HG03045 (cell line): Measurements from ENCODE around the gene ZBTB7A.

Experiments used
- ATAC-seq: cut with Tn5 transposase; IDR thresholded peaks from one replicate; pipeline ENCODE4 v1.9.1; 2021; ENCODE audit warnings: mild to moderate bottlenecking, moderate library complexity; ENCODE audit not compliant: unreplicated experiment

The ZBTB7A gene

DNA sequence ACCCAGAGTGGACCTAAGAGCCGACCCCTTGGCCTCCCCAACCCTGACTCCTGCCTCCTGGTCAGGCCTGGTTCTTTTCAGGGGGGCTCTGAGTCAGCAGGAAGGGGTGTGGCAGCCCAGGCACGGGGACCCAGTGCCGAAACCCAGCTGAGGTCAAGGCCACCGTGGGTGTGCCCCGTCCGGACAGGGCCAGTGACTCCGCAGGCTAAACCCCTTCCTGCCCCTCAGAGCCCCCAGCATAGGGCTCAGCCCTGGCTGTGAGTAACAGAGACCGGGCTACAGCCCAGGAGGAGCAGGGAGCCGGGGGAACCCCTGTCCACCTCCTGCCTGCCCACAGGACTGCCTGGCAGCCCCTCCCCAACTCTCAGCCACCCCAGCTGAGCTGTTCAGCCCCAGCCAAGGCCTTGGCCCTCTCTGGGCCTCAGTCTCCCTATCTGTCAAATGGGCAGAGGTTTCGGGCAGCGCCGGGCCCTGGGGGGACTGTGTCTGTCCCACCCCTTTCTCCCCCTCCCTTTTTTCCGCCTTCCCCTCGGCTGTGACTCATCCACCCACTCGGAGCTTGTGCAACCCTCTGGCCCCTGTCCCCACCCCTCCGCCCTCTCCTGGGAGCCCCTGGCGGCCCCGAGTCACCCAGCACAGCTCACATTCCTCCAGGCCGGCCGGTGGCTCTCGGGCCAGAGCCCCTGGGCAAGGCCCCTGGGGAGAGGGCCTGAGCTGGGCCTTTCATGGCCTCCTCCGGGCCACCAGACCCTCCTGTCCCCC is 8.6 kb downstream of the ZBTB7A start:
- ATAC-seq: no peak

DNA sequence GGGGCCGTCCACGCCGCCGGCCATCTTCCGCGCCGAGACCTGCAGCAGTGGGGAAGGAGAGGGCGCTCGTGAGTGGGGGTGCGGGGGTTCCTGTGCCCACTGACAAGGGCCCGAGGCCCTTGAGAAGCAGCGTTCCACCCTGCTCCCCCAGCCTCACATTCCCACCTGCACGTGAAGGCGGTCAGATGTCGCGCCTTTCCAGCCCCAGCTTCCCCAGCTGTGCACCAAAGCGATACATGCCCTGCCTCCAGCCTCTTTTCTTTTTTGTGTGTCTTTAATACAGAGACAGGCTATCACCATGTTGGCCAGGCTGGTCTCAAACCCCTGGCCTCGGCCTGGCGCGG is 11.5 kb downstream of the ZBTB7A start:
- no peak for ATAC-seq

DNA sequence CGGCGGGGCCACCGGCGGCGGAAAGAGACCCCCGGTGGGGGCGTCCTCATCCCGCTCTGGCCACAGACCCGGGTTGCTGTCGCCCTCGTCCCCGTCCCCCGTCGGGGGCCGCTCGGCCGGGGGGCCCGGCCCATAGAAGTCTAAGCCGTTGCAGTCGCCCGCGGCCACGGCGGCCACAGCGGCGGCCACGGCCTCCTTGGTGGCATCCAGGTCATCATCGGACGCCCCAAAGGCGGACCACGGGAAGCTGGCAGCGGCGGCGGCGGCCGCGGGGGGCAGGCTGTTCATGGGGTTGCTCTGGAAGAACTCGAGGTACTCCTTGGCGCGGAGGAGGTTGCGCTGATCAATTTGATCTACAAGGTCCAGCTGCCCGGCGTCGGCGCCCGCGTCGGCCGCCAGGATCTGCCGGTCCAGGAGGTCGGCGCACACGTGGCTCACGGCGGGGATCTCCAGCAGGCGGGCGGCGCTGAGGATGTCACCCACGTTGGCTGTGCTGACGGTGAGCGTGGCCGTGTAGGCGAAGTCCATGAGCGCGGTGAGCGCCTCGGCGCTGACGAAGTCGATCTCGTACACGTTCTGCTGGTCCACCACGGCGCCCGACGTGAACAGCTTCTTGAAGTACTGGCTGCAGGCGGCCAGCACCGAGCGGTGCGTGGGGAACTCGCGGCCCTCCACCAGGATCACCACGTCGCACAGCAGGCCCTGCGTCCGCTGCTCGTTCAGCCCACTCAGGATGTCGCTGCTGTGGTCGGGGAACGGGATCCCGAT is 12.1 kb downstream of the ZBTB7A start:
- no peak for ATAC-seq

DNA sequence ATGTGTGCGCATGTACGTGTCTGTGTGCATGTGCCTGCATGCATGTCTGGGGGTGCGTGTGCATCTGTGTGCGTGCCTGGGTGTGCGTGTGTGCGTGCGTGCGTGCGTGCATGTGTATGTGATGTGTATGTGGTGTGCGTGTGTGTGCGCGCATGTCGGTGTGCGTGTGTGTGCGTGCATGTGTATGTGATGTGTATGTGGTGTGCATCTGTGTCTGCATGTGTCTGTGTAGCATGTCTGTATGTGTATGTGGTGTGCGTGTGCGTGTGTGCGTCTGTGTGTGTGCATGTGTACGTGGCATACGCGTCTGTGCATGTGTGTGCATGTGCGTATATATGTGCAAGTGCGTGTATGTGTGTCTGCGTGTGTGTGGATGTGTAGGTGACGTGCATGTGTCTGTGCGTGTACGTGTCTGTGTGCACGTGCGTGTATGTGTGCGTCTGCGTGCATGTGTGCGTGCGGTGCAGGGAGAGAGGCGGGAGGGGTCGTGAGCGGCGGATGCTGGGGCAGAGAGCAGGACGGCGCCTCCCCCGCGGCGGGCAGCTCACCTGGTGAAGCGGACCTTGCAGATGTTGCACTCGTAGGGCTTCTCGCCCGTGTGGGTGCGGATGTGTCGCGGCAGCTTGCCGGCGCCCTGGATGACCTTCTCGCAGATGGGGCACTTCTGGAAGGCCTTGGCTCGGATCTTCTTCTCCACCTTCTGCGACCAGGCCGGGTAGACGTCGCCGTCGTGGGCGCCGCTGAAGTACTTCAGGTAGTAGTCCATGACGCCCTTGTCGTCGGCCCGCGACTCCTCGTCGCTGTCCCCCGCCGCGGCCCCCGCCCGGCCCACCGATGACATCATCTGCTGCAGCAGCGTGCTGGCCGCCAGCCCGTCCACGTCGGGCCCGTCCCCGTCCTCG is 13.0 kb downstream of the ZBTB7A start:
- no peak for ATAC-seq

DNA sequence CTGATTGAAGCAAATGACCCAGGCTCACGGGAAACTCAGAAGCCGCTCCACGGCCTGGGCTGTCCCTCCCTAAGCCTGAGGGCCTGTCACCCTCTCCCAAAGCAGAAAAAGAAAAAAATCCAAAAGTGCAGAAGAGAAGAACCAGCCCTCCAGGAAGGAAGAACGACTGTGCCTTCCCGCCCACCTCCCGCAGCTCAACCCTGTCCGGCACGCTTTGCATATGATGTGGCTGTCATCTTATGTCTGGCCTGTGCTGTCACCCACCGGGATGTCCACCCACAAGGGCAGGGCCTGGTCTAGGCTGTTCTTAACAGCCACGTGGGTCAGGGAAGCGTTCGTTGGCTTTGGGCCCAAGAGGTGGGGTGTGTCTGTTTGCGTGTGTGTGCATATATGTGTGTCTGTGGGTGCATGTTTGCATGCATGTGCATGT is 13.7 kb downstream of the ZBTB7A start:
- ATAC-seq: no peak

DNA sequence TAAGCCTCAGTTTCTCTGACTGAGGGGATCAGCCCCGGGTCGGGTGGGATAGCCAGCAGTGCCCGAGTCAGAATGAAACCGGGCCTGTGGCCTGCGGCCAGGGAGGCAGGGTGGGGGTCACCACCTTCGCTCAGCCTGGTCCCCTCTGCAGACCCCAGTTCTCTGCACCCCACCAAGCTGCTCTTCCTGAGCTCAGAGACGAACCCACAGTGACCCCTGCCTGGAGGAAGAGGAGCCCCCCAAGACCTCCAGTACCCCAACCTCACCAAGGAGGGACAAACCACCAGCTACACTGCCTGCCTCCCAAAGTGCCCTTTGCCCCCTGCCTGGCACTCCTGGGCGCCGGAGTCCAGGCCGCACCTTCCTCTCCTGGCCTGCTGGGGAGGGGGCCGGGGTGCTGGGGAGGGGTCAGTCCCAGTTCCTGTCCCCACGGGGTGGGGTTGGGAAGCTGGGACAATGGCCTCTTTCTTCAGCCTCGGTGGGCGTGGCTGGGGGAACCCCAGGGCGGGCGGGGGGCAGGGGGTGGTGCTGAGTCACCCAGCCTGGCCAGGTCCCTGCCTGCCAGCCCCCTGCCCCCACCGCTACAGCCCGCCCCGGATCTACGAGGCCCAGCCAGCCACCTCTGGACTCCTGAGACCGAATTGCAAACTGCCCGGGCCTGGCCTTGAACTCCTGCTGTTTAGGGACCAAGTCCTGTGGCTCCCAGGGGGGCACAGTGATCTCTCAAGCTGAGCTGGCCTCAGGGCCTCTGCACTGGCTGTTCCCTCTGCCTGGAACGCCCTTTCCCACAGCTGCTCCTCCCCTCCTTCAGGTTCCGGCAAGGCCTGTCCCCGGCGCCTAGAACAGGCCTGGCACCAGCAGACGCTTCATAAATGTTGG is 14.3 kb downstream of the ZBTB7A start:
- ATAC-seq: no peak

DNA sequence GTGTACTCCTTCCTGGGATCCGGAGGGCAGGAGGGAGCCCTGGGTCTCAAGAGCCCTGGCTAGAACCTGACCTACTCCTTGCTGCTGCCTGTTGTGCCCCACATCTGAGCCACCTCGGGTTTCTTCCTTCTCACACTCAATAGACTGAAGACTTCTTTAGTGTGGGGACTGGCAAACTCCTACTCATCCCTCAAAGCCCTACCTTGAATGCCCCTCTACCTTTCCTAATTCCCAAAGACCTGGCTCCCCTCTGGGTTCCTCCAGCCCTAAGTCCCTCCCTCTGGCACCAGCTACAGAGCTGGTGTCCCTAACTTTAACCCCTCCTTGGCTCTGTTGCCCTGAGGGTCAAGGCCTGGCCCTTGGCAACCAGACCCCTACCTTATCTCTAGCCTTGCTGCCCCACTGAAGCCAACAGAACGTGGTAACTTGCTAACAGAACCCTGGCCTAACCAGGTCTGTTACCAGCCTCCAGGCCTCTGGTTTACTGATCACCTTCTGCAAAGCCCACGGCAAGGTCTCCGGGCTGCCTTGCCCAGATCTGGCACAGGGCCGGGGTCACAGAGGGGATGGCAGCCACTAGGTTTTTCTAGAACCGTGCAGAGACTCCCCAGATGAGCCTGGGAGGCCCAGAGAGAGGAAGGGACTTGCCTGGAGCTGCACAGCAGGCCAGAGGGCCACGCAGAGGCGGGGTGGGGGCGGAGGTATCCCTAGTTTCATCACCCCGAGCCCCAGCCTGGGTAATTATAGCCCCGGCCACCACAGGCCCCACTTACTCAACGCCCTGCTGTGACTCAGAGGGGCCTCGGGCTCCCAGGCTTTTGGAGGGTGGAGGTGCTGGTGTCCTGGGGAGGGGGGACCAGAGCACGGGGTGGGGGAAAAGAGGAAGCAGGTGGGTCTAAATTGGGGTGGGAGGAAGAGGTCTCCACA is 15.3 kb downstream of the ZBTB7A start:
- ATAC-seq: no peak

DNA sequence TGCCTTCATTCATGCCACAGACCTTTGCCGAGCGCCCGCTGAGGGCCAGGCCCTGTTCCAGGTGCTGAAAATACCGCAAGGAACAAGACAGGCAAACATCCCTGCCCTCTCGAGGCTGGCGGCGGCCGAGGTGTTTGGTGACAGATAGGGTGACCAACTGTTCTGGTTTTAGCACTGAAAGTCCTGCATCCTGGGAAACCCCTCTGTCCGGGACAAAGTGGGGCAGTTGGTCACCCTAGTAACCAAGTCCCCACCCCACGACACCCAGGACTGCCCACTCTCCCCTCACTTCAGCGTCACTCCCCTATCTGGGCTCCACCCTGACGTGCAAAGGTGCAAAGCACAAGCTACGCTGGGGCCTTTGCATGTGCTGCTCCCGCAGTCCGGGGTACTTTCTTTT is 17.3 kb downstream of the ZBTB7A start:
- no peak for ATAC-seq

DNA sequence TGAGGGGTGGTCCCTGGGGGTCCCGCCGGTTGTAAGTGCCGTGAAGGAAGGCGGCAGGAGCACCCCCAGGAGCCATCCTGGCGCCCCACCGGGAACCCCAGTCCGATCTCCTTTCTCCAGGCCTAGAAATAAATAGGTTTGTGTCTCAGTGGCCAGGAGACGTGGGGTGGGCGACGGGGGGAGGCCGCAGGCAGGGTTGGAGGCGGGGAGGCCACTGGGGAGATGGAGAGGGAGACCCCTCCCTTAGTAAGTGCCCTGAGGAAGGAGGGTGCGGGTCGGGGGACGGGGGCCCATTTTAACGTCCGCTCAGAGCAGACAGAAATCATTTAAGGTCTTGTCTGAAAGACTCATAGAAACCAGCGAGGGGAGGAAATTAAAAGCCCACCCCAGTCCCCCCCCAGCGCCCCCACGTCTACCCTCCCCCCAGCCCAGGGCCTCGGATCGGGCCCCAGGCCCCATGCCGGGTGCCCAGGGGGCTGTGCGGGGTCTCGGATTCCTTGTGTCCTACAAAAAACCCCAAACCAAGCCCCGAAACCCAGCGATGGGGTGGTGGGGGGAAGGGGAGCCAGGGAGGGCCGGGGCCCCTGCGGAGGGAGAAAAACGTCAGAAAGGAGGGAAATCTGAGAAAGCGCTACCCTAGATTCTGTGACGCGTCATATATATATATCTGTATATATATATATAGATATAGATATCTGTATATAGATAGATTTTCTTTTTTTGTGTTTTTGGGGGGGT is 19.6 kb downstream of the ZBTB7A start:
- no peak for ATAC-seq

DNA sequence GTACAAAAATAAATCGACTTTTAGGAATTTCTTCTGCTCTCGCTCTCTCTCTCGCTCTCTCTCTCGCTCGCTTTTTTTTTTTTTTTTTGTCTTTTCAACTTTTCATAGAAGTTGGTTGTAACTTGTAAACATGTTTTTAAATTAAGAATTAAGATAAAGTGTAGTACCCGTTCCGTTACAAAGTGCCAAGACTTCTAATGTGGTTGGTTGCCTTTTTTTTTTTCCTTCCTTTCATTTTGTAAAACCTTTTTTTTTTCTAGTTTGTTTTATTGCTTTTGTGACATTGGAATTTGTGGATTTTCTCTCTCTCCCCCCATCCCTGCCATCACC is 20.4 kb downstream of the ZBTB7A start:
- ATAC-seq: no peak

DNA sequence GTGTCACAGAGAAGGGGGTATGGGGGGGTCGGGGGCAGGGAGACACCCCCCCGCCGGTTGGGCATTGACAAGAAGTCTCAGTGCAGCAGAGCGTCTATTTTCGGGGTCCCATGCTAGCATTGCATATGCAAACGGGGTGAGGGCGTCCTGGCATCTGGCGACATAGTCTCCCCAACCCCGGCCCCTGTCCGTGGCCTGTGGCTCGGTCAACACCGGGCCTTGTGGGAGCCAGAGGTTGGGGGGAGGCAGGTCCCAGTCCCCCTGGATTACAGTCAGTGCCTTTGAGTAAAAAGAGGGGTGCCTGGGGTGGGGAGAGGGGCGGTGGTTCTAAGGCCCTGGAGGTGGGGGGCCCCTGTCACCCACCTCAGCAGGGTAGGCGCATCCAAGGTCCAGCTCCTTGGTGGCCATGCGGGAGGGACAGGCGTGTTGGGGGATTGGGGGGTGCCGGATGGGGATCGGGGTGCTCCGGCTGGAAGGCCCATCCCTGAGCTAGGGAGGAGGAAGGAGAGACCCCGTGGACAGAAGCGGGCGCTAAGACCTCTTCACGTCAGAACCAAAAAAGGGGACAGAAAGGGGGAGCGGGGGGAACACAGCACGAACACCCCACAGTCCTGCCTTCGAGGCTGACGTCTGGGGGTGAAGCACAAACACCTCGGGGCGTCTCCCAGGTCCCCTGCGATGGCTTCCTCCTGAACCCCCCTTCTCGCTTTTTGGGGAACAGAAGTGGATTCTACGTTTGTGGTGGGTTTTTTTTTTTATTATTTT is 20.9 kb downstream of the ZBTB7A start:
- ATAC-seq: no peak

DNA sequence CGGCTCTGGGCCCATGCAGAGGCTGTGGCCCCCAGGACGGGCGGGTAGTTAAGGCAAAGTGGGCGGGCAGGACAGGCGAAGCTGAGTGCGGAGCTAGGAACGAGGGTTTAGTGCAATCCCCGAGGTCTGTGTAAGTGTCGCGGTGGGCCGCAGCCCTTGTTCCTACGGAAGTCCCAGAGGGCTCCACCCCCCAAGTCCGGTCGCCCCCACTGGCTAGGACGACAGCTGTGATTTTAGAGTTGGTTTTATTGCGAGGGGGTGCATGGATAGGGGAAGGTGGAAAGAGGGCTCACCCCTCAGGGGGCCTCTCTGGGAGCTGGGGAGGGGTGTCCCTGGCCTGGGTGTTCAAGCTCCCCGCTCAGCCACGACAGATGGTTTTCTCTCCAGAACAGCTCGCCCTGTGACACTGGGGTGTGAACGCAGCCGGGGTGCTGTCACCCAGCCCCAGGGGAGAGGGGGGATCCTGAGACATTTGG is 21.7 kb downstream of the ZBTB7A start:
- ATAC-seq: no peak

DNA sequence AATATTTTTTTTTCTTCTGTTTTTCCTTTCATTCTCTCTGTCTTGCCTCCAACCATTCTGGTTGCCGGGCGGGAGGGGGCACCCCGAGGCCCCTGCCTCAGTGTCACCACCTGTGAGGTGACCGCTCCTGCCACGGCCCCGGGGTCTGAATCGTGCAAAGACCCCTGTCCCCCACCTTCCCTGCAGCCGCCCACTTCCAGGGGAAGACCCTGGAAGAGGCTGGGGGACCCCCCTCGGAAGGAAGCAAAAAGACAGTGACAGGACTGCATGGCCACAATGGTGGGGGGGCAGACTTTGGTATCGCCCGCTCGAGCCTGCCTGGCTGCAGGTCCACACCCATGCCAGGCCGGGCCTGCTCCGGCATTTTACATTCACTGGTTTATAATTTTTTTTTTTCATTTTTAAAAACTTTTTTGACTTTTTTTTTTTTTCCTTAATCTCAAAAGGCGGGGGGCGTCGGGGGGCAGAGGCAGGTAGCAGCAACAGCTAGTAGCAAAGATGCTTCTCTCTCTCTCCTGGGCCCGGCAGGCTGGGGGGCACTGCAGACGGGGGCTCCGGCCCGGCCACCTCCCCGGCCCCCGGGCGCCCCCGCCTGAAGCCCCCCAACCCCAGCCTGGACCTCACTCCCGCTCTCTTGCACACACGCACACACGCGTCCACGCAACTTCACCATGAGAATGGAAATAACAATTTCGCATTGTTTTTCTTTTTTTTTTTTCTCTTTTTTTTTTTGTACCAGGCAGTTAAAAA is 22.6 kb downstream of the ZBTB7A start:
- no peak for ATAC-seq

DNA sequence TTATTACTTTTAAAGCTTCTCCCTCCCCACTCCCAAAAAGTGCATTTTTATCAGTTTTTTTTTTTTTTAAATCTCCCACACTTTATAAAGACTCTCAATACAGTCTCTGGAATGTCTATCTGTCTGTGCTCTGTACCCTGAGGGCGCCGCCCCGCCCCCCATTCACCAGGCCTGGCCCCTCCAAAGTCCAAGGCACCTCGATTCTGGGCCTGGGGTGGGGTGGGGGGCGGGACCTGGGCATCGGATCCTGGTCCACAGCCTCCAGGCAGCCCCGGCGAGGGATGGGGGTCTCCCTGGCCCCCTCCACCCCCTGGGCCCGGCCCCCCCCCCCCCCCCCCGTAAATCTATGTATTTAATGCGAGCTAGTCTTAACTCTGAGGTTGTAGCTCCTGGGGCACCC is 23.3 kb downstream of the ZBTB7A start:
- no peak for ATAC-seq

DNA sequence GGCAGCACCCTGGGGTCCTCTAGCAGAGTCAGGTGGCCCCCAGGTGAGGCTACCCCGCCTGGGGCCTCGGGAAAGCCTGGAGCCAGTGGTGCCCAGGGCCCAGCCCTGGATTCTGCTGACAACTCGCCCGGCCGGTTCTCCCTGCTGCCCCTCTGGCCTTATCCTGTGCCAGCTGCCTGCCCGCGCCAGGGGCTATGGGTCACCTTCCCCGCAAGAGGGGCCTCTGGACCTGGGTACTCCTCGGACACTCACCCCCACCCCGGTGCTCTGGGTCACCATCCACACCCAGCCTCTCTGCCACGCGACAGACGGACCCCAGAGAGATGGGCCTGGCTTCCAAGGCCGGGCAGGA is 24.0 kb downstream of the ZBTB7A start:
- no peak for ATAC-seq

DNA sequence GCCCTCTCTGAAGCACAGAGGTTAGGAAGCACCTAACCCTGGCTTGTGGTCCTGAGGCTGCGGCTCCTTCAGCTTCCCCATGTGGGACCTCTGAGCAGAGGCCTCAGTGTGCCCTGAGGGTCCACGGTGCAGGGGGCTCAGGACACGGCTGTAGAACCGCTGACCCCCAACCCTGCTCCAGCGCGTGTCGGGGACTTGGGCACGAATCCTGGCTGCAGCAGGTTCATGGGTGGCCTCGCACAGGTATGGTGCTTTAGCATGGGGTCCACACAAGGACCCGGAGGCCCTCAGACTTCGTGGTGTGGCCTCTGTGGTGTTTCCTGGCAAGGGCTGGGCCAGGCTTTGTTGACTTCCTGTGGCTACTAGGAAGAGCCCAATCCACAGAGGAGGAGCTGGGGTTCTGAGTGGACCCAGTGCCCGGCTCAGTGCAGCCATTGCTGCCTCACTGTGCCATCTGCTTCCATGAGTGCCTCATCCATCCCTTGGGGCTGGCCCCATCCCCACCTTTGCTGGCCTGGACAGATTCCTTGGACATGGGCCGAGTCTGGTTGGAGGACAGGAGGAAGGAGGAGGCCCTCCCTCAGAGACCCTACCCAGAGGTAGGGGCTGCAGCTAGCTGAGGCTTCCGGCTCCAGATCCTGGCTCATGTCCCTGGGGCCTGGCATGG is 24.5 kb downstream of the ZBTB7A start:
- no peak for ATAC-seq
